HEK293 (cell line): Measurements from ENCODE around the gene RFNG.

Source experiments
- PRDM10 ChIP-seq: fragments of 450-650 bp; formaldehyde crosslinking; IDR thresholded peaks from 2 replicates; pipeline ENCODE4 v1.5.1; 2016; ENCODE audit warnings: missing biosample characterization, missing genetic modification characterization
- SP7 ChIP-seq: fragments of 450-650 bp; formaldehyde crosslinking; IDR thresholded peaks from 2 replicates; pipeline ENCODE4 v1.5.1; 2016; ENCODE audit warnings: missing biosample characterization, missing genetic modification characterization
- ZNF274 ChIP-seq, 2 experiments: fragments of 200-500 bp in 1 of 2; fragments of 450-650 bp in 1 of 2; sonication (Bioruptor generic) in 1 of 2; formaldehyde crosslinking in 1 of 2; IDR thresholded peaks; 2 replicates each; pipeline versions ENCODE4 v1.5.1 to v1.6.1; 2014 to 2016; ENCODE audit warnings: borderline replicate concordance in 1 of 2, inconsistent platforms in 1 of 2, low read length in 1 of 2, missing biosample characterization in 1 of 2, missing genetic modification characterization in 1 of 2
- ZNF324 ChIP-seq: fragments of 450-650 bp; formaldehyde crosslinking; IDR thresholded peaks from 2 replicates; pipeline ENCODE4 v1.5.1; 2016; ENCODE audit warnings: missing biosample characterization, missing genetic modification characterization
- ZNF768 ChIP-seq: fragments of 450-650 bp; formaldehyde crosslinking; IDR thresholded peaks from 2 replicates; pipeline ENCODE4 v1.5.1; 2018; ENCODE audit warnings: missing biosample characterization, mild to moderate bottlenecking, missing genetic modification characterization
- TF ChIP-seq, protein P1 (sequence below): fragments of 450-650 bp; formaldehyde crosslinking; IDR thresholded peaks from 2 replicates; pipeline ENCODE4 v1.5.1; 2016; ENCODE audit warnings: missing biosample characterization, missing genetic modification characterization

GRCh38 chr17:82089723-82090548 is 38.3 kb upstream of the RFNG start:
- TF ChIP-seq ZNF274 (IDR thresholded peaks at IDR 0.05; ENCODE audit: low read length), result no peak
- TF ChIP-seq ZNF274 (tag by site-specific recombination; IDR thresholded peaks at IDR 0.05; ENCODE audit: borderline replicate concordance), result no peak
- no peak for TF ChIP-seq PRDM10
- TF ChIP-seq ZNF324 (tag by site-specific recombination), result no peak
- TF ChIP-seq SP7 (tag by site-specific recombination), result no peak
- no peak for TF ChIP-seq ZNF768
- TF ChIP-seq, protein P1, sequence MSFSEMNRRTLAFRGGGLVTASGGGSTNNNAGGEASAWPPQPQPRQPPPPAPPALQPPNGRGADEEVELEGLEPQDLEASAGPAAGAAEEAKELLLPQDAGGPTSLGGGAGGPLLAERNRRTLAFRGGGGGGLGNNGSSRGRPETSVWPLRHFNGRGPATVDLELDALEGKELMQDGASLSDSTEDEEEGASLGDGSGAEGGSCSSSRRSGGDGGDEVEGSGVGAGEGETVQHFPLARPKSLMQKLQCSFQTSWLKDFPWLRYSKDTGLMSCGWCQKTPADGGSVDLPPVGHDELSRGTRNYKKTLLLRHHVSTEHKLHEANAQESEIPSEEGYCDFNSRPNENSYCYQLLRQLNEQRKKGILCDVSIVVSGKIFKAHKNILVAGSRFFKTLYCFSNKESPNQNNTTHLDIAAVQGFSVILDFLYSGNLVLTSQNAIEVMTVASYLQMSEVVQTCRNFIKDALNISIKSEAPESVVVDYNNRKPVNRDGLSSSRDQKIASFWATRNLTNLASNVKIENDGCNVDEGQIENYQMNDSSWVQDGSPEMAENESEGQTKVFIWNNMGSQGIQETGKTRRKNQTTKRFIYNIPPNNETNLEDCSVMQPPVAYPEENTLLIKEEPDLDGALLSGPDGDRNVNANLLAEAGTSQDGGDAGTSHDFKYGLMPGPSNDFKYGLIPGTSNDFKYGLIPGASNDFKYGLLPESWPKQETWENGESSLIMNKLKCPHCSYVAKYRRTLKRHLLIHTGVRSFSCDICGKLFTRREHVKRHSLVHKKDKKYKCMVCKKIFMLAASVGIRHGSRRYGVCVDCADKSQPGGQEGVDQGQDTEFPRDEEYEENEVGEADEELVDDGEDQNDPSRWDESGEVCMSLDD (tag by site-specific recombination), result no peak
